ENCODE results near the gene KNTC1. TPM values are rescaled to one million over a fixed set of nuclear protein-coding genes. Genes with fewer than 3 reads are reported as not detected.

KNTC1 gene
- total RNA-seq, 4 donors from 2014 or later: 7.3 to 13.1 (median 9.5) TPM

DNA sequence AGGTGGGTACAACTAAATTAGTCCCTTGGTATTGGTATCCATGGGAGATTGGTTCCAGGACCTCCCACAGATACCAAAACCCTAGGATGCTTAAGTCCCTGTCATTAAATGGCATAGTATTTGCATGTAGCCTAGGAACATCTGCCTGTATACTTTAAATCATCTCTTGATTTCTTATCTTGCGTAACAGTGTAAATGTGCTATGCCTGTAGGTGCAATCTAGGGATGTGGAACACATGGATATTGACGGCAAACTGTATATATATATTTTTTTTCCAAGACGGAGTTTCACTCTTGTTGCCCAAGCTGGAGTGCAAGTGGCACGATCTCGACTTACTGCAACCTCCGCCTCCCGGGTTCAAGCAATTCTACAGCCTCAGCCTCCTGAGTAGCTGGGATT is 1.5 kb downstream of the KNTC1 start:
- Histone ChIP-seq H3K4me3 (replicated peaks in 1 of 3) (no peak overlapping the region), H3K27ac (no peak overlapping the region), H3K4me1 (peaks cover 23 to 27% of the 10 kb centered on the region in 2 donors), H3K9me3 (no peaks in the 10 kb centered on the region), H3K27me3 (no peaks in the 10 kb centered on the region), H3K36me3 (peaks cover 0 to 5% of the 10 kb centered on the region in 2 donors)
- intact Hi-C loops (cut with DNase I): no loop called here
- no peak for DNase-seq
- WGBS, 2 donors: 98 to 99% methylated on average over 7 of the region's 7 CpGs
- no peak for TF ChIP-seq POLR2A (IDR thresholded peaks at IDR 0.05)
- TF ChIP-seq, protein P1, sequence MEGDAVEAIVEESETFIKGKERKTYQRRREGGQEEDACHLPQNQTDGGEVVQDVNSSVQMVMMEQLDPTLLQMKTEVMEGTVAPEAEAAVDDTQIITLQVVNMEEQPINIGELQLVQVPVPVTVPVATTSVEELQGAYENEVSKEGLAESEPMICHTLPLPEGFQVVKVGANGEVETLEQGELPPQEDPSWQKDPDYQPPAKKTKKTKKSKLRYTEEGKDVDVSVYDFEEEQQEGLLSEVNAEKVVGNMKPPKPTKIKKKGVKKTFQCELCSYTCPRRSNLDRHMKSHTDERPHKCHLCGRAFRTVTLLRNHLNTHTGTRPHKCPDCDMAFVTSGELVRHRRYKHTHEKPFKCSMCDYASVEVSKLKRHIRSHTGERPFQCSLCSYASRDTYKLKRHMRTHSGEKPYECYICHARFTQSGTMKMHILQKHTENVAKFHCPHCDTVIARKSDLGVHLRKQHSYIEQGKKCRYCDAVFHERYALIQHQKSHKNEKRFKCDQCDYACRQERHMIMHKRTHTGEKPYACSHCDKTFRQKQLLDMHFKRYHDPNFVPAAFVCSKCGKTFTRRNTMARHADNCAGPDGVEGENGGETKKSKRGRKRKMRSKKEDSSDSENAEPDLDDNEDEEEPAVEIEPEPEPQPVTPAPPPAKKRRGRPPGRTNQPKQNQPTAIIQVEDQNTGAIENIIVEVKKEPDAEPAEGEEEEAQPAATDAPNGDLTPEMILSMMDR (IDR thresholded peaks at IDR 0.05): no peak

DNA sequence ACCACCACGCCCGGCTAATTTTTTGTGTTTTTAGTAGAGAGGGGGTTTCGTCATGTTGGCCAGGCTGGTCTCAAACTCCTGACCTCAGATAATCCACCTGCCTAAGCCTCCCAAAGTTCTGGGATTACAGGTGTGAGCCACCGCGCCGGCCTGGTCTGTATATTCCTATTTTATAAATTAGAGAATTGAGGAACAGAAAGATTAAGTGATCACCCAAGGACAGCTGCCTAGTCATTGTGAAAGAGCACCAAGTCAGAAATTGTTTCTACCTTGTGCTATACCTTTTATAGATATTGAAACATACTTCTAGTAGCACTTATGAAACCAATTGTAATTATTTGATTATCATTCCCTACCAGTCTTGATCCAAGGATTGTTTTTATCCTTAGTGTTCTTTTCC is 1.9 kb downstream of the KNTC1 start:
- Histone ChIP-seq H3K27ac (no peak overlapping the region), H3K4me3 (replicated peaks in 1 of 3) (no peak overlapping the region), H3K36me3 (peaks cover 0 to 5% of the 10 kb centered on the region in 2 donors), H3K27me3 (no peaks in the 10 kb centered on the region), H3K9me3 (no peaks in the 10 kb centered on the region), H3K4me1 (peaks cover 18 to 22% of the 10 kb centered on the region in 2 donors)
- DNase-seq: no peak
- 98 to 100% methylated on average over 6 of the region's 6 CpGs for WGBS, 2 donors
- TF ChIP-seq, protein P1 (IDR thresholded peaks at IDR 0.05): no peak
- TF ChIP-seq POLR2A (IDR thresholded peaks at IDR 0.05): no peak
- intact Hi-C loops (cut with DNase I): no loop called here

DNA sequence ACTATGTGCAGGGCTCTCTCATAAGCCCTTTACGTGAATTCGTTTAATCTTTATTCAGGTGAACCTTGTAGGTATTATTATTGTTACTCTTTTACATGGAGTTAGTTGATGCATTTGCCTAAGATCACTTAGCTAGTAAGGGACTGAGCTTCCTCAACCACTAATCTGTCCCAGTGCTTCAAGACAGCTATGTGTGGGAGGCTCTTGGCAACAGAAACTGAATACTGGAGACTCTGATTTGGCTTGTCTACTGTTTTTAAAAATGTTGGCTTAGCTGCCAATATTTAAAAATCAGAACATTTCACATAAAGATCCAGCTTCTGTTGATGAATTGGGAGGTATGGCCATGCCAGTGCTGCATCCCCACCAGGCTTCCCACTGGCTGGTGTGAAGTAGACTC is 6.8 kb downstream of the KNTC1 start:
- intact Hi-C loops (cut with DNase I): no loop called here
- TF ChIP-seq, protein P1 (IDR thresholded peaks at IDR 0.05): no peak
- TF ChIP-seq POLR2A (IDR thresholded peaks at IDR 0.05): no peak
- no peak for DNase-seq
- Histone ChIP-seq H3K36me3 (no peaks in the 10 kb centered on the region), H3K4me3 (replicated peaks in 1 of 3) (no peak overlapping the region), H3K27me3 (no peaks in the 10 kb centered on the region), H3K9me3 (no peaks in the 10 kb centered on the region), H3K4me1 (no peaks in the 10 kb centered on the region), H3K27ac (no peak overlapping the region)
- whole genome bisulfite sequencing, 2 donors: 90 to 93% methylated on average over 2 of the region's 2 CpGs

DNA sequence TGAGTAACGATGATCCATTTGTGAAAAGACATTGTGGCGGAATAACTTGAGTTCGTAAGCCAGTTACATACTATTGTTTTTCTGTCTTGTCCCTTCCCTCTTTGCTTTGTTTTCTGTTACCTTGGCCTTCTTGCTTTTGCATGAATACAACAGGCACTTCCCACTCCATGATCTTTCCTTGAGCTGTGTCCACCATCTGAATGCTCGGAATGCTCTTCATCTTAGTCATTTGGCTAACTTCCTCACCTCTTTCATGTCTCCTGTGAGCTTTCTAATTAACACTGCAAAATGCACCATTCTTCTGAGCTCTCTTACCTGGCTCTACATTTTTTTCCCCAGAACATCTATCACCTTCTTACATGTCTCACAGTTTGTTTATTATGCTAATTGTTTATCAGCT is 10.0 kb downstream of the KNTC1 start:
- DNase-seq: no peak
- Histone ChIP-seq H3K4me3 (replicated peaks in 1 of 3) (no peak overlapping the region), H3K4me1 (no peaks in the 10 kb centered on the region), H3K9me3 (no peaks in the 10 kb centered on the region), H3K27ac (no peak overlapping the region), H3K36me3 (no peaks in the 10 kb centered on the region), H3K27me3 (no peaks in the 10 kb centered on the region)
- TF ChIP-seq POLR2A (IDR thresholded peaks at IDR 0.05): no peak
- TF ChIP-seq, protein P1 (IDR thresholded peaks at IDR 0.05): no peak
- WGBS, 2 donors: 96 to 97% methylated on average over 4 of the region's 4 CpGs
- intact Hi-C loops (cut with DNase I): no loop called here

DNA sequence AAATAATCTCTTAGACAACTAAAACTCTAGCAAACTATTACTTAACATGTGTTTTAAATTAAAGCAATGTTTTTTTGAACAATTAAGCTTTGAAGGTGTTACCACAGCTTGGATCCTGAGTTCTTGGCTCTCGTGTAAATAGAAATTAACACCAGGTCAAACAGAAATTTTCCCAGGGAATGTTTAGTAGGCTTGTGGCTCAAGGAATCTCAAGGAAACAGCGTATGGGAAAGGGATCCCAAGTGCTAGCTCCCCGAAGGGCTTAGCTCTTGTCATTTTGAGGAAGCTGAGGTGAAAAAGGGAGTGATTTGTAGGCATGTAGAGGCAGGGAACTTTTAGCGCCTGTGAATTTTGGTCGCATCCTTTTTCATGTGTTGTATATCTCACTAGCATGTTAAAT is 11.4 kb downstream of the KNTC1 start:
- 90 to 91% methylated on average over 5 of the region's 5 CpGs for WGBS, 2 donors

More for the DNA sequence above, 11.4 kb downstream of the KNTC1 start:
- Histone ChIP-seq H3K4me3 (replicated peaks in 1 of 3) (no peak overlapping the region), H3K36me3 (no peaks in the 10 kb centered on the region), H3K9me3 (no peaks in the 10 kb centered on the region), H3K27me3 (no peaks in the 10 kb centered on the region), H3K4me1 (no peaks in the 10 kb centered on the region), H3K27ac (no peak overlapping the region)
- intact Hi-C loops (cut with DNase I): no loop called here
- DNase-seq: no peak
- TF ChIP-seq, protein P1 (IDR thresholded peaks at IDR 0.05): no peak
- no peak for TF ChIP-seq POLR2A (IDR thresholded peaks at IDR 0.05)
